ENCODE data around the gene HLA-DMA. TPM values are rescaled to one million over a fixed set of nuclear protein-coding genes. Genes with fewer than 3 reads are reported as not detected.

Gene HLA-DMA
- total and polyA plus RNA-seq, 9 of the 15 experiments (the other 6 are each of a cell fraction or from before 2014, with no cell fraction given), result 0.13 to 0.83 (median 0.51) TPM

- TF ChIP-seq DLX4 (CRISPR knock-in tag; IDR thresholded peaks at IDR 0.05), result no peak
- TF ChIP-seq RNF219 (CRISPR knock-in tag; IDR thresholded peaks at IDR 0.05), result no peak
- TF ChIP-seq MAZ (CRISPR knock-in tag; conservative IDR thresholded peaks at IDR 0.05 in 1 of 2, IDR thresholded peaks at IDR 0.05 in 1 of 2), result no peak
- TF ChIP-seq, protein P1, sequence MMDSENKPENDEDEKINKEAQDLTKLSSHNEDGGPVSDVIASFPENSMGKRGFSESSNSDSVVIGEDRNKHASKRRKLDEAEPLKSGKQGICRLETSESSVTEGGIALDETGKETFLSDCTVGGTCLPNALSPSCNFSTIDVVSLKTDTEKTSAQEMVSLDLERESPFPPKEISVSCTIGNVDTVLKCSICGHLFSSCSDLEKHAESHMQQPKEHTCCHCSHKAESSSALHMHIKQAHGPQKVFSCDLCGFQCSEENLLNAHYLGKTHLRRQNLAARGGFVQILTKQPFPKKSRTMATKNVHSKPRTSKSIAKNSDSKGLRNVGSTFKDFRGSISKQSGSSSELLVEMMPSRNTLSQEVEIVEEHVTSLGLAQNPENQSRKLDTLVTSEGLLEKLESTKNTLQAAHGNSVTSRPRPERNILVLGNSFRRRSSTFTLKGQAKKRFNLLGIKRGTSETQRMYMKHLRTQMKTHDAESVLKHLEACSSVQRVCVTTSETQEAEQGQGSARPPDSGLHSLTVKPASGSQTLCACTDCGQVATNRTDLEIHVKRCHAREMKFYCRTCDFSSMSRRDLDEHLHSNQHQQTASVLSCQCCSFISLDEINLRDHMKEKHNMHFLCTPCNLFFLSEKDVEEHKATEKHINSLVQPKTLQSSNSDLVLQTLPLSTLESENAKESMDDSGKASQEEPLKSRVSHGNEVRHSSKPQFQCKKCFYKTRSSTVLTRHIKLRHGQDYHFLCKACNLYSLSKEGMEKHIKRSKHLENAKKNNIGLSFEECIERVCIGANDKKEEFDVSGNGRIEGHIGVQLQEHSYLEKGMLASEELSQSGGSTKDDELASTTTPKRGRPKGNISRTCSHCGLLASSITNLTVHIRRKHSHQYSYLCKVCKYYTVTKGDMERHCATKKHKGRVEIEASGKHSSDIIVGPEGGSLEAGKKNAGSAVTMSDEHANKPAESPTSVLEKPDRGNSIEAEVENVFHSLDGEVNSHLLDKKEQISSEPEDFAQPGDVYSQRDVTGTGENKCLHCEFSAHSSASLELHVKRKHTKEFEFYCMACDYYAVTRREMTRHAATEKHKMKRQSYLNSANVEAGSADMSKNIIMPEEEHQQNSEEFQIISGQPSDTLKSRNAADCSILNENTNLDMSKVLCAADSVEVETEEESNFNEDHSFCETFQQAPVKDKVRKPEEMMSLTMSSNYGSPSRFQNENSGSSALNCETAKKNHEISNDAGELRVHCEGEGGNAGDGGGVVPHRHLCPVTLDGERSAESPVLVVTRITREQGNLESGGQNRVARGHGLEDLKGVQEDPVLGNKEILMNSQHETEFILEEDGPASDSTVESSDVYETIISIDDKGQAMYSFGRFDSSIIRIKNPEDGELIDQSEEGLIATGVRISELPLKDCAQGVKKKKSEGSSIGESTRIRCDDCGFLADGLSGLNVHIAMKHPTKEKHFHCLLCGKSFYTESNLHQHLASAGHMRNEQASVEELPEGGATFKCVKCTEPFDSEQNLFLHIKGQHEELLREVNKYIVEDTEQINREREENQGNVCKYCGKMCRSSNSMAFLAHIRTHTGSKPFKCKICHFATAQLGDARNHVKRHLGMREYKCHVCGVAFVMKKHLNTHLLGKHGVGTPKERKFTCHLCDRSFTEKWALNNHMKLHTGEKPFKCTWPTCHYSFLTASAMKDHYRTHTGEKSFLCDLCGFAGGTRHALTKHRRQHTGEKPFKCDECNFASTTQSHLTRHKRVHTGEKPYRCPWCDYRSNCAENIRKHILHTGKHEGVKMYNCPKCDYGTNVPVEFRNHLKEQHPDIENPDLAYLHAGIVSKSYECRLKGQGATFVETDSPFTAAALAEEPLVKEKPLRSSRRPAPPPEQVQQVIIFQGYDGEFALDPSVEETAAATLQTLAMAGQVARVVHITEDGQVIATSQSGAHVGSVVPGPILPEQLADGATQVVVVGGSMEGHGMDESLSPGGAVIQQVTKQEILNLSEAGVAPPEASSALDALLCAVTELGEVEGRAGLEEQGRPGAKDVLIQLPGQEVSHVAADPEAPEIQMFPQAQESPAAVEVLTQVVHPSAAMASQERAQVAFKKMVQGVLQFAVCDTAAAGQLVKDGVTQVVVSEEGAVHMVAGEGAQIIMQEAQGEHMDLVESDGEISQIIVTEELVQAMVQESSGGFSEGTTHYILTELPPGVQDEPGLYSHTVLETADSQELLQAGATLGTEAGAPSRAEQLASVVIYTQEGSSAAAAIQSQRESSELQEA (IDR thresholded peaks at IDR 0.05; ENCODE audit: low read depth), result no peak
- TF ChIP-seq ZKSCAN1 (IDR thresholded peaks at IDR 0.05; ENCODE audit: low read depth, low read length), result no peak; the same call in 1 of the 2 replicates
- TF ChIP-seq DNMT1 (IDR thresholded peaks at IDR 0.05), result no peak
- TF ChIP-seq BDP1 (IDR thresholded peaks at IDR 0.05; ENCODE audit: insufficient read depth, insufficient read length), result no peak
- no peak for TF ChIP-seq THRA (IDR thresholded peaks at IDR 0.05)
- TF ChIP-seq THRAP3 (IDR thresholded peaks at IDR 0.05; ENCODE audit: borderline replicate concordance), result peak; percentile 97
- TF ChIP-seq, protein P2, sequence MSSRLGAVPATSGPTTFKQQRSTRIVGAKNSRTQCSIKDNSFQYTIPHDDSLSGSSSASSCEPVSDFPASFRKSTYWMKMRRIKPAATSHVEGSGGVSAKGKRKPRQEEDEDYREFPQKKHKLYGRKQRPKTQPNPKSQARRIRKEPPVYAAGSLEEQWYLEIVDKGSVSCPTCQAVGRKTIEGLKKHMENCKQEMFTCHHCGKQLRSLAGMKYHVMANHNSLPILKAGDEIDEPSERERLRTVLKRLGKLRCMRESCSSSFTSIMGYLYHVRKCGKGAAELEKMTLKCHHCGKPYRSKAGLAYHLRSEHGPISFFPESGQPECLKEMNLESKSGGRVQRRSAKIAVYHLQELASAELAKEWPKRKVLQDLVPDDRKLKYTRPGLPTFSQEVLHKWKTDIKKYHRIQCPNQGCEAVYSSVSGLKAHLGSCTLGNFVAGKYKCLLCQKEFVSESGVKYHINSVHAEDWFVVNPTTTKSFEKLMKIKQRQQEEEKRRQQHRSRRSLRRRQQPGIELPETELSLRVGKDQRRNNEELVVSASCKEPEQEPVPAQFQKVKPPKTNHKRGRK (tag; IDR thresholded peaks at IDR 0.05), result no peak
- 0 out of 2 replicates have a peak, but pooled peaks have one; percentile 1 for TF ChIP-seq ZNF436 (CRISPR knock-in tag; IDR thresholded peaks at IDR 0.05)
- no peak for TF ChIP-seq TAL1 (IDR thresholded peaks at IDR 0.05)
- no peak for TF ChIP-seq CC2D1A (IDR thresholded peaks at IDR 0.05)
These were observed 19.7 kb upstream of the HLA-DMA start (continued) for GRCh38 chr6:32972353-32973143.

All from K562 (cell line).